HG02973 (cell line): ENCODE data around the gene VAC14.

ENCODE experiments used
- ATAC-seq: cut with Tn5 transposase; IDR thresholded peaks from one replicate; pipeline ENCODE4 v1.9.1; 2021; ENCODE audit warnings: moderate library complexity; ENCODE audit not compliant: unreplicated experiment

The VAC14 gene

DNA sequence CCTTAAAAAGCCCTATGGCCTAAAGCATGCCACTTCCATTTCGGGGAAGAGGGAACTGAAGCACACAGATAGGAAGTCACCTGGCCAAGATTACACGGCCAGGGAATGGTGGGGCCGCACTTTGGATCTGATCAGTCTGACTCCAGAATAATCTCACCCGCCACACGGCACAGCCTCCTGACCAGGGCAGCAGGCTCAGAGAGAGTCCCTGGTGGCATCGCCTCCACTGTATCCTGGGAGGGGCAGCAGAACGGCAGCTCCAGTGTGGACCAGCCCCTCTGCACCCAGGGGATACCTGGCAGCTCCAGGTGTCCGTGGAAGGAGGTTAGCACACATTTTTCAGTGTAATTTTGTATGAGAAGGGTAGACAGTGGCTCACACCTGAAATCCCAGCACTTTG is 35.5 kb downstream of the VAC14 start:
- no peak for ATAC-seq

DNA sequence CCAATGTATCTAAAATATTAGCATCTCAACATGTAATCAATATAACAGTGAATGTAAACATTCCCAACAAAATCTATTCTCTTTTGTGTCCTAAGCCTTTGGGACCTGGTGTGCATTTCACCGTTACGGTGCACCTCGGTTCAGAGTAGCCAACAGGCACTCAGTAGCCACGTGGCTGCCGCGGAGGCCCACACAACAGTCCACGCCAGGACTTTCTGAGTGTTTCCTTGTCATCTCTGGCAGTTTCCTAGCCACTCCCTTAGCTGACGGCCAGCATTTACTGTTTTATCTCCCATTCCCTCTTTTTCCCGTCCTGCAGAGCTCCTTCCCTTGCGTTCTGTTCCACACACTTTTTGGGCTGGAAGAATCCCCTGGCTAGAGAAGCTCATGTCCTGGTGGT is 36.3 kb downstream of the VAC14 start:
- no peak for ATAC-seq

DNA sequence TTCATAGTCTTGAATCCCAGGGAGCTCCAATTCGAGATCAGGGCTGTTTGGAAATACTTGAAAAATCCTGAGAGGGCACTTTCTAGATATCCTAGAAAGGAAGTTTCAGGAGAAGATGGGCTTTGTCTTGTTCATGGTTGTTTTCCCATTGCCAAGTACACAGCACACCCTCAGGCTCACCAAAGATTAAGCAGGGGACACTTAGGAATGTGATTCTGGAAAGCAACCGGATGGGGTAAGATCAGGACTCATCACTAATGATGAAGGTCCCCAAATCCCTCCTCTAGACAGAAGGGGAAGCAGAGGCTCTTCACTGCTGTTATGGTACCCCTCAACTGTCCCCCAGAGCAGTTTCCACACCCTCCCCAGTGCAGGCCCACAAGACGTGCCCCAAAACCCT is 40.7 kb downstream of the VAC14 start:
- ATAC-seq, result no peak

DNA sequence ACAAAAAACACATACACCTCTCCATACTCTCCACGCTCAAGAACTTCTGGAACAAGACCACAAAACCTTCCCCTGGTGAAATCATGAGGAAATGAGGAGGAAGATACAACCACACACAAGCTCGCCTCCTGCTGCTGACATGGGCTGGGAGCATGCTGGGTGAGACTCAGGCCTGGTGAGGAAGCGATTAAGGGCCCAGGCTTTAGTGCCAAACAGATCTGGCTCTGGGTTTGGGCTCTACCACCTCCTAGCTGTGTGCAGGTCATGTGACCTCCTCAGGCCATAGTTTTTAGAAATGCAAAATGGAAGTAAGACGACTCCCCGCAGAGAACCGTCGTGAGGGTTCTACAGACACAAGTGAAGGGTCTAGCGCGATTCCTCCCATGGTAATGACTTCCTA is 41.3 kb downstream of the VAC14 start:
- no peak for ATAC-seq

DNA sequence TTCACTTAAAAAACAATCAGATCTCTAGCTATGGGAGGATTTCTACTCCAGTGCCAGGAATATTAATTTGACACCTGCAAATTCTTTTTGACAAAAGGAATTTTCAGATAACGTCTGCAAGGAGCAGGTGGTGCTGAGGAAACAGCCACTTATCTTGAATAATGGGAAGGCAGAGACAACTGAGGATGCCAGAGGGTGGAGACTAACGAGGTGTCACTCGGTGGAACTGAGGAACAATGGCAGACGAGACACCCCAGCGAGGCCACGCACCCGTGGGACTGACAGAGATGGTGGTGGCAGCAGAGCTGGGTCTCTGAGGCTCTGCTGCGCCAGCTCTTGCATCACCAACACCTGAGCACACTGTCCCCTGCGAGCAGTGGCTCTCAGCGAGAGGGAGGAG is 42.2 kb downstream of the VAC14 start:
- ATAC-seq, result no peak

DNA sequence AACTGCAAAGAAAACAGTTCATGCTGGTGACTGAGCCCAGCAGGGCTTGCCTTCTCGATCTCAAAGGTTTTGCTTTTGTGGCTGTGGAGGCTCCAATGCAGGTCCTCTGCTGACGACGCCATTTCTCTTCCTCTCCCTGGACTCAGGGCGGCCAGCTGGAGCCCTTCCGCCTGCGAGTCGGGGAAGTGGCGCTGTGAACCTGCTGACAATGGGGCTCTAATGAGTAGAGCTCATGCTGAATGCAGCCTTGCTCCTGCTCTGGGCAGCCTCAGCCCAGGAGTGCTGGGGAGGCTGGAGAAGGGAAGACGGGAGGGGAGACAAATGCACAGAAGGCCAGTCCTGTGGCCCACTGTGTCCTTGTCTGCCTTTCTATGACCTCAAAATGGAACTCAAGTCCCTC is 43.8 kb downstream of the VAC14 start:
- ATAC-seq, result no peak

DNA sequence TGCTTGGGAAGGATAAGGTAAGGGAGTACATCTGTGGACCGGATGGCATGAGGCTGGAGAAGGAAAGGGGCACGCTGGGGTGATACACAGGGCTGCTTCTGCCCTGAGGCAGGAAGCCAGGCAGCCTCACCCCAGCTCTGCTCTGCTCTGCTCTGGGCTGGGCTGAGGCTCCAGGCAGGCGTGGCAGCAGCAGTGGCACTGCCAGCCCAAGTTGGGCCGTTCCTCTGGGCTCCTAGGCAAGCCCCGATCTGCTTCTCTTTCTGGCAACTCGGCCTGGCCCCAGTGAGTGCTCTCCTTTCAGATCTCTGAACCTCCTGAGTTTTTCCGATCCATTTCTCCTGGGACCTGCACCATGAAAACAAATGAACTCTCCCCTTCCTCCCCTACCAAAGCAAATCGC is 44.9 kb downstream of the VAC14 start:
- no peak for ATAC-seq

DNA sequence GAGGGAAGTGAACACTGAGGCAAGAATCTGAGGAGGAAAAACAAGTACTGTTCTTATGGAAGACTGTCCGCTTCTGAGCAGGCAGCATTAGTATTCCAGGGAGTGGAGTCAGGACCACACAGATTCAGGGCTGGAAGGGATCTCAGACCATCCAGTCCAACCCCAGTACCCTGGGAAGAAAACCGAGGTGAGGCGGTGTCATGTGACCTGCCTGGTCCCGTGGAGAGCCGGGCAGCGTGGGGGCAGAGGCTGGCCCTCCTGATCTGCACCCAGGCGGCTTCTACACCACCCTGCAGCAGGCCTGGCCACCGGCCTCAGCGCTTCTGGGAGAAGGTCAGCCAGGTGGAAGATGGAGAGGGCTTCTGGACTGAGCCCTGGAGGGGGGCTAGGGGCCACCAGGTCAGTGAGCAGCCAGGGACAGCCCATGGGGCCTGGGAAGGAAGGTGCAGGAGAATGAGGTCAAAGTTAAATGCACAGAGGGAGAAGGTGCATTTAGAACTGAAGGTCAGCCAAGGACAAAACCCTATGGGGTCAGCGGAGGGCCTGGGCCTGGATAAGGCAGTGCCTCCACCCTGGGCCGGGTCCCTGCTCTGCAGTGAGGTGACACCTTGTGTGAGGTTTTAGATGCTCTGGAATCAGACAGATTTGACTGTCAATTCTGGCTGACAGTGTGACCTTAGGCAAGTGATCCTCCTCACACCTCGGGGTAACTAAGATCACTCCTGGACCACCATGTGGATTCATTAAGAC is 45.9 kb downstream of the VAC14 start:
- no peak for ATAC-seq

DNA sequence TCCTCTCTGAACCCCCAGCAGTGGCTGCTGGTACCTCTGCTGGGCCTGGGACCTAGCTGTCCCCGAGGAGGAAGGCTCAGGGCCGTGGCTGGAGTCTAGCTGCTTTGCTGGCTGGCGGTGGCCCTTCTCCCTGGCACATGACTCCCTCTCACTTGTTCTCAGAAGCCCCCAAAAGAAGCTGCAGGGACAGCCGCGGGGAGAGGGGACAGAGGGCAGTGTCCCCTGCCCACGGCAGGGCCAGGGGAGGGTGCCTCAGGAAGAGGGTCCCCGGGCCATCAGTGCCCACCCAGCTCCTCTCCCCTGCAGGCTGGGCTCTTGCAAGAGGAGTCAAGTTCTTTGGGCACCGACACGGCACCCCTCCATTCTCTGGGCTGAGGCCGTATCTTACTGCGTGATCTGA is 46.6 kb downstream of the VAC14 start:
- ATAC-seq, result no peak

DNA sequence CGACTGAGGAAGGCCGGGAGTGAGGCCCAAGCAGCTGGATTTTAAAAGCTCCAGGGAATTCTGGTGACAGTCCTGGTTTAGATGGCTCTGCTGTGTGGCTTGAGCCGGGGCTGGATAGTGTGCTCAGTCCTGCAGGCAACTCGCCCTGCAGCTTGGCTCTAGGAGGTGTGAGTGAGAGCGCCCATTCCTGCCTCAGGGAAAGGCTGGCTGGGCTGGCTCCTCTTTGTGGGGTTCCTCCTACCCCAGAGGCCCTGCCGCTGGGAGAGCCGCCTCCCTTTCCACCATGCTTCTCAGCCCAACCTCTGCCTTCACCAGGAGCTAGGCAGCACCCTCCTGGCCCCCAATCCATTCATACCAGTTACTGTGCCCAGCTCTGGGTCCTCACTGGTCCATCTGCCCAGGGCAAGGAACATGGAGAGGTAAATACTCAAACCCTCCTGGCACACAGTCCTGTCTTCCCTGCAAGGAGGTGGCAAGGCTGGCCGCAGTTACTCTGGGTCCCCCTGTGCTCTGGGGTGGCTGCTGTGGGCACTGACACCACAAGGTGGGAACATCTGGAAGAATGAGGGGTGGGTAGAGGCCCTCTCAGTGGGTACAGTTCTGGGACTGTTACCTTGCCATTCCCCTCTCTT is 47.1 kb downstream of the VAC14 start:
- no peak for ATAC-seq

DNA sequence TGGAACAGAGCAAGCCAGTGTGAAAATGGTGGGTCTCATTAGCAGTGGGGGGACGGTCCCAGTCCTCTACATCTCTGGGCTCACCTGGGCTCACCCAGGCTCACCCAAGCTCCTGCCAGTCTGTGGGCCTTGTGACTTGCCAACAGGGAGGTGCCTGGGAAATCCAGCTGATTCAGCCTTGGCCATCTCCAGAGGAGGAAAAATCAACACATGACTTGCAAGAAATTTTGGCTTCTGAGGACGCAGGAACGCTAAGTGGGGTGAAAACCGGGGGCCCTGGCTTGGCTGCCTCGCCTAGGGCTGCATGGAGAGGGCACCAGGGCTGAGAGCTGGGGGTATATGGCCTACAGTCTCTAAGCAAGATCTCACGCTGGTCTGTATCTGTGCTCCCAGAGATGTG is 47.7 kb downstream of the VAC14 start:
- no peak for ATAC-seq

DNA sequence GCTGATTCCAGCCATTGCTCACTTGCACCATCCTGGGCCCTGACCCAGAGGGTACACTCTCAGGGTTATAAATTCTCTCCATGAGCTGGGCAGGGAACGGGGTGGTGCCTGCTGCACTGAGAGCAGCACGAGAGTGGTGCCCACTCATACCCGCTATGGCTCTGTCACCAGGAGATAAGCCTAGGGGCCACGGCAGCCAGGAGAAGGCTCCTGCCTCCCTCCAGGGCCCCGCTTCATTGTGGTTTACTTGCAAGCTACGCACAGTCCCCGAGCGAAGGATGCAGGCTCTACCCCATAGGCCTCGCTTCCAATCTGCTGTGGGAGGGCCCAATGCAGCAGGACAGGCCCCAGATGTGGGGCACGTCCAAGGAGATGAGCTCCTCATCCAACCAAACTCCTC is 48.5 kb downstream of the VAC14 start:
- ATAC-seq, result no peak

DNA sequence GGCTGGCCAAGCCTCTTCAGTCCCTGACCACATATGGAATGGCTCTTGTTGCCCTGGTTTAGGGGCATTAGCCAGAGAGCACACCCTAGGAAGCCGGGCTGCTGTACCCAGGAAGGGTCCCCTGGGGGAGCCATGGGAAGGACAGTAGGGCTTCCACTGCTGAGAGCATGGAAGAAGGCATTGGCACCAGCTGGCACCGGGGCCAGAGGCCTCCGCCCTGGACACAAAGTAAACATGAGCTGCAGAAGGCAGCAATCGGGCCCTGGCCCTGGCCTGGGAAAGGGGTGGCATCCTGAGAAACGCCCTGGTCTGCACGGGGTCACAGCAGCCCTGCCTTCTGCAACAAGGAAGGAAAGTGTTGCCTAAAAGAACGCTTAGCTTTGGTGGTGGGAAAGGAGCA is 49.4 kb downstream of the VAC14 start:
- ATAC-seq, result no peak

DNA sequence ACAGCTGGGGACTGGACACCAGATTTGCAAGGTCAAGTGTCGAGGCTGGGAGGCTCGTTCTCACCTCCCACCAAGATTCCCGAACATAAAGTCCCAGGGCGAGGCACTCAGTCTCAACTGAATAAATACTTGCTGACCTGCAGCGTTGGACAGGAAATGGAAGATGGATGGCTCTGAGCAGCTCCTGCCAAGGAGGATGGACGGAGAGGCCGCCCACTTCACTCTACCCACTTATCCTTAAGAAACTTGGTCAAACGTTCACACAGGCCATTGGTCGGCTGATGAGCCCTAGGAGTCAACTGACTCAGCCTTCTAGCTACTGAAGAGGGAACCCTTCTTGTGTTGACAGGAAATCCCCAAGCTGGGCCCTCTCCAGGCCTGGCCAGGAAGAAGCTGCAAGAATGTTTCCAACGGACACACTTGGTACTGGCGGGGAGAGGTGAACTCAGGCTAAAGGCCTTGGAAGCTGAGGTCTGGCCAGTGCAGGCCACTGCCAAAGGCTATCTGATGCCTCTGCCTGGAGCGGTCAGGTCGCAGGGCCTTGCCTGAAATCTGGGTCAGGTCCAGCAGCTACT is 50.0 kb downstream of the VAC14 start:
- no peak for ATAC-seq

DNA sequence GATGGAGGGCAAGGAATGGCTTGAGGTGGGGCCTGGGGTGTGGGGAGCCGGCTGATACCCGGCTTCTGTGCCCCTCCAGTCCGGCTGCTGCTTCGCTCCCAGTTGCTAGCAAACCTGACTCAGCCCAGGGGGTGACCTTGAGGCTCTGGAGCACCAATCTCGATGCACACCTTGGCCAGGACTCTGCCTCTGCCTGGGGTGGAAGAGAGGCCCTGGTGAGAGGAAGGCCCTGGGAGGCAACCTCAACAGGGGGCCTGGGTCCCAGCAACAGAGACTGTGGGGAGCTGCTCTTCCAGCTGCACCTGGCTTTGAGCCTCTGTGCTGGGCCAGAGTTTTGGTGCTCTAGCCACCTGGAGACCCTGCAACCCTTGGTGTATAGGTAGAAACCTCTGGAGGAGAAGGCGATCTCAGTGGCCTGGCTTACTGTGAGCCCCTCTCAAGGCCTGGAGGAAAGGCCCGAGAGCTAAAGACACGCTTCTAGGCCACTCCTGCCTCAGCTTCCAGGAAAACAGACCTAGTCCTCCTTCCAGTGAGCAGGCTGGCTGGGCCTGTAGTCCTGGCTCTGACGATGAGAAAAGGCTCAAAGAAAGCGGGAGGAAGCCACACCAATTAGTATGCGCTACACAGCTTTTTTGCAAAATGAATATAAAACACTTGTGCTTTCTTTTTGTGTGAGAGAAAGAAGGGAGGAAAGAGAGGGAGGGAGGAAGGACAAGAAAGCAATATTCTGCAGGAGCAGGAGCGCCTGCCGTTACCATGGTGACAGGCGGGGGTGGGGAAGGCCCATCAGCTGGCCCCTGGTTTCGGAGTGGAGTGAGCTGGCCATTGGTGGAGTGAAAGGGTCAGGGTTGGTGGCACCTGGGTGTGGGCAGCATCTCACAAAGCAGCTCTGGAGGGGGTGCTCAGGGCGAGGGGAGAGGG is 51.0 kb downstream of the VAC14 start:
- no peak for ATAC-seq

DNA sequence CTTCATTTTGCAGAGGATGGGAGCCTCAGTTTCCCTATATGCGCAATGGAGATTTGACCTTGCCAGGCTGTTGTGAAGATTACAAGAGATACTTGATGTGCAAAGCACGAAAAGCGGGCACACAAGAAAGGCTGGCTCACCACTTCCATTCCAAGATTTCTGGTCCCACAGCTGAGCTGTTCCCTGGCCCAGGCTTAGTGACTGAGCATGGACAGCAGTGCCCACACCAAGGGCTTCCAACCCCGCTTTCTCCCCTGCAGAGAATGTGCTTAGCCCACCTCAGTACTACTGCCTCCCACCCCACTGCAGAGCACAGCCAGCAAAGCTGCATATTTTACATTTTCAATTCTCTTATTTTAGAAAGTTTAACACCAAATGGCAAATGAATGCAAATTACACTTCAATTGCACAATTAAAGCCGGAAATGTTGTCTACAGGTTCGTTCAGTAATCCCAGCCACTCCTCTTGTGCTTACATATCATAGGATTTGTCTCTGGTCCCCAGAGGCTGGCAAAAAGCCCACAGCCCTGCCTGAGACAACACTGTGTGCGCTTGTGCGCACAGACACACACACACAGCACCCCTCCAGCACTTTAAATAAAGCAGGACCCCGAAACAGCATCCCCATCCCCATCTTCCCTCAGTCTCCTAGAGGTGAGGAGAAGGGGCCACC is 51.8 kb downstream of the VAC14 start:
- ATAC-seq, result no peak

DNA sequence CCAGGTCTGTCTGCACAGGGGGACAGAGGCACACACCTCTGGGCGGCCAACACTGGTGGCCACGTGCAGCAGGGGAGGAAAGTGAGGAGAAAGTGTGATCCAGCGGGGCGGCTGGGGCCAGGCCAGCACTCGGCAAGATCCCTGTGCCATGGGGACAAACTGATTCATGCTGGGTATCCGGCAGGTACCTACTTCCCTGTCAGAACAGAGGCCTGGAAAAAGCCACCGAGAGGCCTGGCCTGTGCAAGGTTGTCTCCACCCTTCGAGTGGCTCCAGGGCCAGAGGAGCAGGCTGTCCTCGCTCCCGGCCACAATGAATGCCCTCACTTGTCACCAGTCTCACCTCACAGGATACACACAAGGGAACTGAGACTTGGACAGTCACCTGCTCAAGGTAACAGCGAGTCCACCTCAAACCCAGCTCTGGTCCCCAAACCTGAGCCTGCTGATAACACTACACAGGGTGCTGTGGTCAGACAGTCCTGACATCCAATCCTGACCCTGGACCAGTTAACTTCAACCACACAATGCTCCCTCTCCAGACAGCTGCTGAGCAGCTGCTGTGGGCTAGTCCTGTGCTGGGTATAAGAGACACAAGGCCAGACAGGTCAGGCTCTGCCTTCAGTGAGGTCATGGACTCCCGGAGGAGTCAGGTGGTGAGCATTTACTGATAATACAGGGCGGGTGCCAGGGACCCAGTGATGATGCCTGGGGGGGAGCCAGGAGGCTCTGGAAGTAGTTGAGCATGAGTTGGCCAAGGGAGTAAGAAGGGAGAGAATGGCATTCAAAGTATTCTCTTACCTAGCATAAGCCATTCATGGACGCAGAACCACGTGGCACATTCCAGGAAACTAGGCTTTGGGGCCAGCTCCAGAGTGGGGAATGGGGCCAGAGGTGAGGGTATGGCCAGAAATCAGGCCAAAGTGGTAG is 53.0 kb downstream of the VAC14 start:
- no peak for ATAC-seq

DNA sequence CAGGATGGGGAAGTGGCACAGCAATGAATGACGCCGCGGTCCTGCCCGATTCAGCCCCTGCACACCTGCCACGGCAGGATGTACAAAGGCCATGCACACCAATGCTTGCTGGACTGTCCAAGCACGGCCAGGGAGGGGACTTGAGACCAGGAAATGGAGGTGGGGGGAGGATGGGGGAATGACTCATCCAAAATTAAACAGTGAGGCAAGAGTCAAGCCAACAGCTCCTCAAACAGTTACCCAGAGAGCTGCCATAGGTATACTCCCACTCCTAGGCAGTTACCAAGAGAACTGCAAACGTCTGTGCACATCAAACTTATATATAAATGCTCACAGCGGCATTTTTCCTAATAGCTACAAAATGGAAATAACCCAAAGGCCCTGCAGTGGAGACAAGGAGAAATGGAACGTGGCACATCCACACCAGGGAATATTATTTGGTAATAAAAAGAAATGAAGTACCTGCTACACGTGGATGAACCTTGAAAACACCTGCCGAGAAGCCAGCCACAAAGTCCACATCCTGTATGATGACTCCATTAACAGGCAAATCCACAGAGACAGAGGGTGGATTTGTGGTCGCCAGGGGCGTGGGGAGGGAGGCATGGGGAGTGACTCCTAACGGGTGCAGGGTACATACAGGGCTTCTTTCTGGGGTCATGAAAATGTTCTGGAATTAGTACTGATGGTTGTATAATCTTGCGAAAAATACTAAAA is 54.1 kb downstream of the VAC14 start:
- ATAC-seq, result no peak

DNA sequence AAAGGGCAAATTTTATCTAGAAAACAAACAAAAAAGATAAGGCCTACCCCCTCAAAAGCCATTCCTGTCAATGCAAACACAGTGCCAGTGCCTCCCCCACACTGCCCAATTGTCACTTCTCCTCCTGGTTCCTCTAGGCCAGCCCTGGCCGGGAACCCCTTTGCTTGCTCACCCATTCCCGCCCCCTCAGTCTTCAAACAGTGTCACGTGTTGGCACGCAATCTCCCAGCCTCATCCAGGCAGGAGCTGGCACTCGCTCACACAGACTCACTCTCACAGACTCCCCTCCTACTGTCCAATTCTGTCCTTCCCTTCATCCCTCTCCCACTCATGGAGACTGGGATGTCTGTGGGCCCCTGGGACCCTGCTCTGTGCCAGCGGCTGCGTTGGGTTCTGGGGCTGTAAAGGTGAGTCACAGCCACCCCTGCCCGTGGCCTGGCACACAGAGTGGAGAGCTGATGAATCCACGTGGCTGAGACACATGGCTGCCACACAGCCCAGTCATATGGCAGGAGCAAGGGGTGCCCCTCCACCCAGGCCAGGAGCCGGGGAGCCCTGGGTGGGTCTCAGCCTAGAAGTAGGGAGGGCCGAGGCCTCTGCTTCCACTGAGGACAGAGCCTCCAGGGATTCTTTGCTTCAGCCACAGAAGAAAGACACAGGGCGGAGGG is 54.8 kb downstream of the VAC14 start:
- ATAC-seq, result no peak
